Astrocyte of the hippocampus (primary cell): ENCODE data around the gene PRPF19.

Experiments used
- DNase-seq: peaks from one replicate; pipeline ENCODE4 v3.0.0; 2011; ENCODE audit warnings: low read depth, low spot score

Gene PRPF19

GRCh38 chr11:60906132-60906972 lies at the start of gene PRPF19:
PRPF19 (minus strand) TSS chr11:60906585; CDS start chr11:60906382, 203 bp downstream.
- DNase-seq, result peak; percentile 98

DNA sequence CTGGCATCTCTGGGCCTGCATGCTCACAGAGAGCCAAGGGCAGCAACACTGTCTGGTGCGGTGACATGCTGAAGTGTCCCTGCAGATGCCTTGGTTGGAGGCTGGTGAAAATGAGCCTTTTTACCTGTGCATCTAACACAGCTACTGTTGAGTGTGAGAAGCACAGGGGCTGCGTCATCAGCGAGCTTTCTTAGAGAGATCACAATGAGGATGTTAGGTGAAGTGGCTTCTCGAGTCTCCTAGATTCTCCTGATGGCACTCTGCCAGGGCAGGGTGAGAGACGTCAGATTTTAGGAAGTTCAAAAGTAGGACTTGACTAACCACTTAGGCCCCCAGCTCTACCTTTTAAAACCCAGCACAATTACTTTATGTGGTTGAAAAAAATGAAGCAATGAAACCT lies 49.2 kb upstream of the PRPF19 start:
- DNase-seq, result no peak

GRCh38 chr11:60954421-60954820 lies 48.0 kb upstream of the PRPF19 start:
- no peak for DNase-seq

GRCh38 chr11:60953781-60954180 lies 47.4 kb upstream of the PRPF19 start:
- DNase-seq, result no peak

DNA sequence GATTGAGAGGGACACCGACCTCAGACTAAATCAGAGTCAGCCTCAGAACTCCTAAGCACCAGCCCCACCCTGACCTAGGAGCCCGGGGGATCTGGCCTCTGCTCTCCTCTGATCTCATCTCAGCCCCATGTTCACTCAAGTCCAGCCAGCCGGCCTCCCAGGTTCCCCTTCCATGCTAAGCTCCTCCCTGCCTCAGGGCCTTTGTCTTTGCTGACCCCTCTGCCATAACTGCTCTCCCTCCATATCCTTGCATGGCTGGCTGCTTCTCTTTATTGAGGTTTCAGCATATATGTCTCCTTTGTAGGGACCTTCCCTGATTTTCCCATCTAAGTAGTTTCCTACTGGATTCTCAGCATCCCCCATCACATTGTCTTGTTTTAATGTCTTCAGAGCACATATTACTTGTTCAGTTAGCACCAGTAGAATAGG lies 46.4 kb upstream of the PRPF19 start:
- no peak for DNase-seq

GRCh38 chr11:60951904-60952741 lies 45.7 kb upstream of the PRPF19 start, which contains the start of gene SLC15A3:
SLC15A3 (minus strand) TSS chr11:60952176; CDS start chr11:60951551, 625 bp downstream.
- DNase-seq, result peak; percentile 45

DNA sequence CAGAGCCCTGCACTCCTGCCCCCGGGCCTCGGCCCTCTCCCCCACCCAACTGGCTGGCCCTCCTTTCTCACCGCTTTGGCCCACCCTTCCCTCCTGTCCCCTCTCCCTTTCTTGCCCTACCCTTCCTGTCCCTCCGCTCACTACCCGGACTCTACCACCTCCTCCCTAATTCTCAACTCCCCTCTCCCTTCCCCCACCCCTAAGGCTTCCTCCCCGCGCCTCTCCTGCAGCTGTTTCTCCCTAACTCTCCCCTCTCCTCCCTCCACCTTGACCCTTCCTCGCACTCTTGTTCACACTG lies 45.2 kb upstream of the PRPF19 start:
- no peak for DNase-seq

DNA sequence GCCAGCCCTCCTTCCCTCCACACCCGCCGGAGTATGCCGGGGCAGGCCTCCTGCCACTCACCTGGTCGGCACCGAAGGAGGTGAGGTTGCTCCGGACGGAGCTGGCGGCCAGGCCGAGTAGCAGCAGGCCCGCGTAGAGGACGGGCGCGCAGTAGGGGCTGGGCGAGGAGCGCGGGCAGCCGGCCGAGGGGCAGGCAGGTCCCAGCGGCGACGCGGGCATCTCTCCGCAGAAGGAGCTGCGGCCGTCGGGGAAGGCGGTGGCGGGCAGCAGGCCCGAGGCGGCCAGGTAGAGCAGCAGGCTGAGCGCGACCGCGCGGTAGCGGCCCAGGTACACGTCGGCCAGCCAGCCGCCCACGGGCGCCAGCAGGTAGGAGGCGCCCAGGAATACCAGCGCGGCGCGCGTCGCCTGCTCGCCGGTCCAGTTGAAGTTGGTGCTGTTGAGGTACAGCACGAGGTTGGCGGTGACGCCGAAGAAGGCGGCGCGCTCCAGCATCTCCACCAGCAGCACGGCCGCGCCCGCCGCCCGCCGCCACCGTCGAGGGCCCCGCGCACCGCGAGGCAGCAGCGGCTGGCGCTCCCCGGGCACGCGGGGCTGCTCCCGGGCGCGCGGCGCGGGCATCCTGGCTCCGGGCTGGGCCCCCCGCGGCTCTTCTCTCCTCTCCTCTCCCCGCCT lies 44.7 kb upstream of the PRPF19 start:
- no peak for DNase-seq

DNA sequence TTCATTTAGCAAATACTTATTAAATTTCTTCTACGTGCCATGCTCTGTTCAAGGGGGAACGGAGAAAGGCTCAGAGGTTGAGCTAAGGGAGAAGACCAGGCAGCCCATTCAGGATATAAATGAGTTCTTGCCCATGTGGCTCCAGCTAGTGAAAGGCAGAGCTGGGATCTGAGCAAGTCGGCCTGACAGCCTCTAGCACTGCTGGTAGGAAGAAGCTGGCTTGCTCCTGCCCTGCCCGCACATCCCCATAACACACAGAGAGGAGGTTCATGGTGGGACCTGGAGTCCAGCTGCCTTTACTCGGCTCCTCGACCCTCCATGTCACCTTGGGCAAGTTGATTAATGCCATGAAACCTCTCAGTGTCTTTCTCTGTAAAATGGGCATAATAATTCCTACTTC lies 43.6 kb upstream of the PRPF19 start:
- no peak for DNase-seq

DNA sequence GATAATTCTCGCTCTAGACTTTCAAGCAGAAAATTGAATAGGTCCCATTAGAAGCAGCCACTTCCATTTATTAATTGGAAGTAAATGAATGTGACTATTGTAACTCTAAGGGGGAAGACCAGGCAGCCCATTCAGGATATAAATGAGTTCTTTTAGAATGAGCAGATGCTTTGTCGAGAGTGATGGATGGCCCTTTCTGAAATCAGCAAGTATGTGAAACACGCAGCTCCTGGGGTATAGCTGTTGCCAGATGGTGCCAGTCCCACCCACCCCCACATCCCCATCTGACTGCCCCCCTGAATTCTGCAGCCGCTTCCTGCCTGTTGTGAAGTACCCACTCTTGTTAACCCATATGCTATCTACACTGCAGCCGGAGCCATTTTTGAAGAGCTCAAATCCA lies 41.9 kb upstream of the PRPF19 start:
- no peak for DNase-seq

DNA sequence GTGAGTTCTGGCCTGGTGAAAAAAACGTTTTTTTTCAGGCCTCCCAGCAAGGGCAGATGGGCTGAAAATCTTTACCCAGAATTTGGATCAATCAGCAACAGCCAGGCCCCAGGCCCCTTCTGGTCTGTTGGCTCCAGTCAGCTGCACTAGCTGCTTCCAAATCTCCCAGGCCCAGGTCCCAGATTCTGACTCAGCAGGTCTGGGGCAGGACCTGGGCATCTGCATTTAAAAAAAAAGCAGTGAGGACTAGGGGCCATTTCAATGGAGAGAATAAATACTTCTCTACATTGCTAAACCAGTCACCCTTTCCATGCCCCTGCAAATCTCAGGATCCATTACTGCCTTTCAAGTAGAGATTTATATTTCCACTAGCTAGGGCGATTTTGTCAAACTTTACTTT lies 41.3 kb upstream of the PRPF19 start:
- DNase-seq, result no peak

DNA sequence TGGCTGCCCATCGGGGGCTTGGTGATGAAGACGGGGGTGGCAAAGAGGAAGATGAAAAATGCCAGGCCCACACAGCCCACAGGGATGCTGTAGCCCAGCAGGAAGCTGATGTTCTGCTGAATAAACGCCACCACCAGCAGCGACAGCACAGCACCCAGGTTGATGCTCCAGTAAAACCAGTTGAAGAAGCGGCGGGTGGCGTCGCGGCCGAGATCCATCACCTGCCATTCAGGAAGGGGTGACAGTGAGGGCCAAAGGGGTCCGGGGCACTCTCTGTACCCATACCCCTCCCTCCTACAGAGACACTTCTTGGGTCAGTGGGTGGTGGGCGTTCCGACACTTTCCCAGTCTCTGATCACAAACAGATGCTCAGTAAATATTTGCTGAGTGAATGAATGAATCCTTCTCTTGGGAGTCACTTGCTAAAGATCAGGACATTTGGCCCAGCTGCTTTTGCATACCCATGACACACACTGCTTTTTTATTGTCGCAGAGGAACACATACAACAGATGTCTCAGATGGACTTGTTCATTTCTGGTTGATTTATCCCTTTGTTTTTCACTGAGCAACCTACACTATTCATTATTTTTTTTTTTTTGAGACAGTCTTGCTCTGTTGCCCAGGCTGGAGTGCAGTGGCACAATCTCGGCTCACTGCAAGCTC lies 40.3 kb upstream of the PRPF19 start:
- DNase-seq, result no peak

- no peak for DNase-seq
Observed at GRCh38 chr11:60945295-60945667, 38.9 kb upstream of the PRPF19 start.

DNA sequence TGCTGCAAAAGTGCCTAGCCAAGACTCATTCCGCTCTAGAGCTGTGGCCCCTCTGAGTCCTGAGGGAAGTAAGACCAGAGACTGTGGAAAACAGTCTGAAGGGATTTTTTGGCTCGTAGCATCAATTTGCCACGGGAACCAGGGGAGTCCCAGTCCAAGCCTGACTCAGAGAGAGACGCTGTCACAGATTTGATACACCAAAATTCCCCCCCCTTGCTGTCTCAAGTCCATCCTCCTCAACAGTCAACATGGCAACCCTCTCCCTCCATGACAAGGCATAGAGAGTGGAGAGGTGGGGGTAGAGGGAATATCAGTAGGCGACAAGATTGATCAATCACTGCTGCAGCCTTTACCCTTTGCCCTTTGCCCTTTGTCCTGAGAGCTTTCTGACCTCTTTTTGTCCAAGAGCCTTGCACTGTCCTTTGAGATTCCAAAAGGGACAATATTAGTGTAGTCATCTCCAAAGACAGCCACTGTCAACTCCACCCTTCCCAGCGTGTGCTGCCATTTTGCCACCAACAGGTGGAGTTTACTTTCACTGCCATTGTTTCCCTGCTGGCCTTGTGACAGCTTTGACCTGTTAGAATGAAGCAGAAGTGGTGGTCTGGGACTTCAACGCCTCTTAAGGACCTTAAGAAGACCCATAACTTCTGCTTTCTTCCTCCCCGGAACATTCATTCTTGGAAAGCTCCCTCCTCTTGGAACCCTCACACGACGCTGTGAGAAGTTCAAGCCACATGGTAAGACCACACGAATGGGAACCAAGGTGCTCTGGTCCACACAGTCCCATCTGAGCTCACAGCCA lies 38.3 kb upstream of the PRPF19 start:
- no peak for DNase-seq

- DNase-seq, result peak; percentile 56
Observed at GRCh38 chr11:60942970-60943565, 36.7 kb upstream of the PRPF19 start.

- DNase-seq, result no peak
Observed at GRCh38 chr11:60942219-60942618, 35.8 kb upstream of the PRPF19 start.

GRCh38 chr11:60941371-60942119 lies 35.2 kb upstream of the PRPF19 start:
- no peak for DNase-seq

GRCh38 chr11:60939855-60940254 lies 33.5 kb upstream of the PRPF19 start:
- no peak for DNase-seq

GRCh38 chr11:60939301-60939700 lies 32.9 kb upstream of the PRPF19 start:
- no peak for DNase-seq

GRCh38 chr11:60938500-60938899 lies 32.1 kb upstream of the PRPF19 start:
- DNase-seq, result no peak
